NCI-H2196 (cell line): ENCODE measurements around the gene AGAP3.

Experiments used
- DNase-seq: peaks from one replicate; lab custom pipeline; 2025; ENCODE audit not compliant: unreplicated experiment; lab: John Stamatoyannopoulos, UW

The AGAP3 gene

GRCh38 chr7:151134743-151135524 lies 48.7 kb downstream of the AGAP3 start:
- DNase-seq = no peak

- DNase-seq = no peak
Measured at GRCh38 chr7:151135525-151135845, 49.2 kb downstream of the AGAP3 start.

GRCh38 chr7:151135866-151136843 lies 49.9 kb downstream of the AGAP3 start:
- DNase-seq = no peak

- DNase-seq = no peak
Measured at GRCh38 chr7:151137076-151137675, 50.9 kb downstream of the AGAP3 start.

GRCh38 chr7:151137791-151138152 lies 51.5 kb downstream of the AGAP3 start:
- no peak for DNase-seq

- DNase-seq = no peak
Measured at GRCh38 chr7:151138153-151138851, 52.0 kb downstream of the AGAP3 start.

GRCh38 chr7:151139071-151139790 lies 53.0 kb downstream of the AGAP3 start:
- no peak for DNase-seq

- DNase-seq = no peak
Measured at GRCh38 chr7:151139791-151140190, 53.5 kb downstream of the AGAP3 start.

GRCh38 chr7:151140826-151141225 lies 54.6 kb downstream of the AGAP3 start:
- DNase-seq = no peak

- no peak for DNase-seq
Measured at GRCh38 chr7:151141311-151141854, 55.1 kb downstream of the AGAP3 start.

- no peak for DNase-seq
Measured at GRCh38 chr7:151141855-151142685, 55.8 kb downstream of the AGAP3 start.

- no peak for DNase-seq
Measured at GRCh38 chr7:151142686-151143040, 56.4 kb downstream of the AGAP3 start.

GRCh38 chr7:151143261-151144015 lies 57.2 kb downstream of the AGAP3 start:
- no peak for DNase-seq

- no peak for DNase-seq
Measured at GRCh38 chr7:151144387-151144786, 58.1 kb downstream of the AGAP3 start.

GRCh38 chr7:151146761-151147160 lies 60.5 kb downstream of the AGAP3 start:
- DNase-seq = no peak

- DNase-seq = no peak
Measured at GRCh38 chr7:151148319-151149259, 62.3 kb downstream of the AGAP3 start.

GRCh38 chr7:151150388-151150787 lies 64.1 kb downstream of the AGAP3 start:
- no peak for DNase-seq
